Measurements from ENCODE around the gene SH3BP5L.
"Not testable (repeated sequence)": the region's sequence is repeated elsewhere in the genome, so short reads cannot be mapped to it uniquely, and the experiment has no call there.

SH3BP5L gene

DNA sequence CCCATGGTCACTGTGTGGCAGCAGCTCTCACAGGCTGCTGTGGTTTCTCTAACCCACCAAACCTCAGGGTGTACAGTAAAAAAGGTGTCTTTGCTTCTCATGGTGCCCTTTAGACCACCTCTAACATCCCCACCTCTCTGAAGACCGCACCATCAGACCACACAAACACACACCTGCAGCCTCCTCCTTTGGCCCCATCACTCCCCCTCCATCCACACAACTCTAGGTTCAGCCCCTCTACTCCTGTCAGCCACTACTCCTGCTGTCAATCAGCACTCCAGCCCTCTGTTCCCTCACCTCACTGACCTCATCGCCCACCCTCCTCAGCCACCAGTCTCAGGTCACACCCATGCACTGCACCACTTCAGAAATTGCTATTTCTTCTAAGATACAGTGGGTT, 25.7 kb upstream of the SH3BP5L start:
- DNase-seq (ENCODE audit: low spot score) (no peak), FAIRE-seq (no peak)

DNA sequence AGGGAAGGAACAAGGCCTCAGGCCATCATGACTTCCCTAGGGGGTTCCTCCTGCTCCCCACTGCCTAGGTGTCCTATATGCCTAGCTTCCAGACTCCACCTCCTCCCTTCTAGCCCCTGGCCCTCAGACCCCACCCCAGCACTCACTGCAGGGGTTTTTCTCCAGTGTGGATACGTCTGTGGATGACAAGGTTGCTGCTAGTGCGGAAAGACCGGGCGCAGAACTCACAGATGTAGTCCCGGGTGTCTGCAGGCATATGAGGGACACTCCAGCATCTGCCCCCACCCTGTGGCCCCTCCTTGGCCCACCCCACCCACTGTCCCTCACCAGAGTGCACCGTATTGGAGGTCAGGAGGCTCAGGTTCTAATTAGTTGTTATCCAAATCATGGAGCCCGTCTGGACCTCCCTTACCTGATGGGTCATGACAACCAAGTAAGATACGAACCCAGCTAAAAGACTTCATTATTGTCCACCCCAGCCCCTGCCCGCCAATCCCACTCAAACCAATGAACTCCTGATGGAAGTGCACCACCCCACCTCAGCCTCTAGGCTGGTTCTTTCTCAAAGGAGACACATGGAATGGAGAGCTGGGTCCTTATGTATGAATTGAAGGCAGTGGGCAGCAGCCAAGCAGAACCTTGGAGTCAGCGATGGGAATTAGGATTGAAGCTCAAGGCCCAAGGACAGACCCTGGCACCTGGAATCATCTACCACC, 25.0 kb upstream of the SH3BP5L start:
- FAIRE-seq (no peak), DNase-seq (ENCODE audit: low spot score) (no peak)

DNA sequence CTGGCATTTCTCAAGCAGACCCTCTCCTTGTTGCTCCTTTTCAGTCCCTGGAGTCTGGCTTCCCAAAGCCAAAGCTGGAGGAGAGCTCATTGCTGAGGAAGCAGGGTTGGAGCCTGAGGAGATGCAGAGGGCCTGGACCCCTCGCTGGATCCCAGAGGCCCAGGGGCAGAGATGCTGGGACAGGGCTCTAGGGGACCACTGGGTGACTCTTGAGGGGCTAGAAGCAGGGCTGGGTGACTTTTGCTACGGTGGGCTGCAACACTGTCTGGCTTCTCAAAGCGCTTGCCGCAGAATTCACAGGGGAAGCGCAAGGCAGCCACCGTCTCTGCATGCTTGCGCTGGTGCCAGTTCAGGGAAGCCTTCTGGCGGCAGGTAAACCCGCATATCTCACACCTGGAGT, 24.4 kb upstream of the SH3BP5L start:
- DNase-seq (ENCODE audit: low spot score) (no peak), FAIRE-seq (no peak)

DNA sequence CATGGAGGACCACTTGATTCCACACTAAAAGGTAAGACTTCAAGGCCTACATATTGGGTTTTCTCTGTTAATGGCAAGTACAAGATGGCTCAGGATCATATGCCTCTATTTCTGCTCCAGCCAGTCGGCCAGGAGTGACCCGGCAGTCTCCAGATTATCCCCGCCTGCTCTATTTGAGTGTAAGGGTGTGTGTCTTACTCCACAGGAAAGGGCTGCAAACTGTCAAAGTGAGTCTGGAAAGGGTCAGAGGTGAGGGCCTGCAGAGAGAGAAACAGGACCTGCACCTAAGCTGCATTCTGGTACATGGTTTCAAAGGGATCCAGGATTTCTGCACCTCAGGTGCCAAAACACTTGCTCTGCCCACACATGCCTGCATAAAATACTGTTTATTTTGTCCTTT, 23.9 kb upstream of the SH3BP5L start:
- DNase-seq (ENCODE audit: low spot score) = no peak
- no peak for FAIRE-seq

DNA sequence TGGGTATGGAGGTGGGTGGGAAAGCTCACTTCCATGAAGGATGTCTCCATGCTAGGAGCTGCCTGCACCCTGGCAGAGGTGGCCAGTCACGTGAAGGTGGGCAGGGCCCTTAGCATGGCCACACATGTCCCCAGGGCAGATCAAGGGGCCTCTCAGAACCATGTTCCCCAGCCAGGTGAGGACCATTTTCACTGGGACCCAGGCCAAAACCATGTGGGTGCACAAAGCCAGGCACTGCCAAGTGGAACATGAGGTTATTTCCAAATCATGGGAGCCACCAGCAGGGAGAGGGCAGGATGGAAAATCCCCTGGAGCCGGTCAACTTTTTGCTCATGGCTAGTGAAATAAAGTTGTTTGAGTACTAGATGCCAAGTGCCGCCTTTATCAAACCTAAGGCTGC, 23.4 kb upstream of the SH3BP5L start:
- FAIRE-seq (no peak), DNase-seq (ENCODE audit: low spot score) (no peak)

DNA sequence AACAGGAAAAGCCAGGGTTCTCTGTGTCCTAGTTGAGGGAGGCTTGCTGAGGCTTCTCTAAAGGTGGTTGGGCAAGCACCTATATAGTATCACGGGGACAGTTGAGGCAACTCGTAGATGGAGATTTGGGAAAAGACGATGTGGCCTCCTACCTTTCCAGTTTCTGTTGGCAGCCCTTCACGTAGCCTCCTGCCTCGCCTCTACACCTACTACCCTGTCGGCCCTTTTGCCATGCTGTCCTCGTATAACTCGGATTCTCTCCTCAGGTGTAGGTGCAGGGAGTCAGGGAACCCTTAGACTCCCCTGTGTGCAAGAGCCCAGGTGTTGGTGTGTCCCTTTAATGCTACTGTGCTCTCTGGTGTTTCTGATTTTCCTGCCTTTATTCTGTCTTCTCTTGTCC, 22.9 kb upstream of the SH3BP5L start:
- no peak for FAIRE-seq
- no peak for DNase-seq (ENCODE audit: low spot score)

DNA sequence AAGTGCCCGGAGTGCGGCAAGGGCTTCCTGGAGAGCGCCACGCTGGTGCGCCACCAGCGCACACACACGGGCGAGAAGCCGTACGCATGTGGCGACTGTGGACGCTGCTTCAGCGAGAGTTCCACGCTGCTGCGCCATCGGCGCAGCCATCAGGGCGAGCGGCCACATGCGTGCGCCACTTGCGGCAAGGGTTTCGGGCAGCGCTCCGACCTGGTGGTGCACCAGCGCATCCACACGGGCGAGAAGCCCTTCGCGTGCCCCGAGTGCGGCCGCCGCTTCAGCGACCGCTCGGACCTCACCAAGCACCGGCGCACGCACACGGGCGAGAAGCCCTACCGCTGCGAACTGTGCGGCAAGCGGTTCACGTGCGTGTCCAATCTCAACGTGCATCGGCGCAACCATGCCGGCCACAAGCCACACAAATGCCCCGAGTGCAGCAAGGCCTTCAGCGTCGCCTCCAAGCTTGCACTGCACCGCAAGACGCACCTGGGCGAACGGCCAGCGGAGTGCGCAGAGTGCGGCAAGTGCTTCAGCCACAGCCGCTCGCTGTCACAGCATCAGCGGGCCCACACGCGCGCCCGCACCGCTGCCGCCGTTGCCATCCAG, 22.3 kb upstream of the SH3BP5L start:
- DNase-seq (ENCODE audit: low spot score) (no peak), FAIRE-seq (no peak)

DNA sequence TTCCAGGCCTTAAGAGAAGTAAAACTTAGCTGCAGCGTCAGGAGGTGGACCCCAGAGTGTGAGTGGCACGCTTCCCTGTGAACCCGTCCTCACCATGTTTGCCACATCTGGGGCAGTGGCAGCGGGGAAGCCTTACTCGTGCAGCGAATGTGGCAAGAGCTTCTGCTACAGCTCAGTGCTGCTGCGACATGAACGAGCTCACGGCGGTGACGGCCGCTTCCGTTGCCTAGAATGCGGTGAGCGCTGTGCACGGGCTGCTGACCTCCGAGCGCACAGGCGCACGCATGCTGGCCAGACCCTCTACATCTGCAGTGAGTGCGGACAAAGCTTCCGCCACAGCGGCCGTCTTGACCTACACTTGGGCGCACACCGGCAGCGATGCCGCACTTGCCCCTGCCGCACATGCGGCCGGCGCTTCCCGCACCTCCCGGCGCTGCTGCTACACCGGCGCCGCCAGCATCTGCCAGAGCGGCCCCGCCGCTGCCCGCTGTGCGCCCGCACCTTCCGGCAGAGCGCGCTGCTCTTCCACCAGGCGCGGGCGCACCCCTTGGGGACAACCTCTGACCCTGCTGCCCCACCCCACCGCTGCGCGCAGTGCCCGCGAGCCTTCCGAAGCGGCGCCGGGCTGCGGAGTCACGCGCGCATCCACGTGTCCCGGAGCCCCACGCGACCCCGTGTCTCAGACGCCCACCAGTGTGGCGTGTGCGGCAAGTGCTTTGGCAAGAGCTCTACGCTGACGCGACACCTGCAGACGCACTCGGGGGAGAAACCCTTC, 21.7 kb upstream of the SH3BP5L start:
- no peak for FAIRE-seq
- DNase-seq (ENCODE audit: low spot score) = no peak

DNA sequence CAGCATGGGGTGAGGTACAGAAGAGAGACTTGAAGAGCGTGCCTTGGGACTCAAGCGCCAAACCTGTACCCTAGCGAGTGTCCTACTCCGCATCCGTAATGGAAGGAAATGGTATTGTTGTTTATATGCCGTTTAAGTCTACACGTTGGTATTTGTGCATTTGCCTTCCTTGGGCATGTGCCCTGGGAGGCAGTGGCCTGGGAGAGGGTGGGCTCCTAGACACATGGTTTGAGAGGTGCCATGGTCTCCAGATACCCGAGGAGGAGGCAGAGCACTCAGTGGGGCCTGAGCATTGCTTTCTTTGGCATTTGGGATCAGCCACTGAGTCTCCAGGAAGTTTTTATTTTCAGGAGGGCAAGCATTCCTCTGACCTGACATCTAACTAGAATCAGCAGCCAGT, 18.8 kb upstream of the SH3BP5L start:
- FAIRE-seq (no peak), DNase-seq (ENCODE audit: low spot score) (no peak)

DNA sequence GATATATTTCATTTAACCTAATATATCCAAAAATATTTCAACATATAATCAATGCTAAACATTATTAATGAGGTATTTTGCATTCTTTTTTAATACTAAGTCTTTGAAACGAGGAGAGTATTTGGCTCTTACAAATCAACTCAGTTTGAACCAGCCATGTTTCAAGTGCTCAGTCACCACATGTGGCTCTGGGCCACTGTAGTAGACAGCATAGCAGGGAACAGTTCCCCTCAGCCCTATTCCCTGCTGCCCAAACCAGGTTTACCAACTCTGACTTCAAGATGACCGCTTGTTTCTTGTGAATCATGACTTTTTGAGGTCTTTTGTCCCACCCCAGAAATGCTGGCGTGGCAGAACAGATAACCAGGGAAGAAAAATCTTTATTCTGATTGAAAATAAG, 18.0 kb upstream of the SH3BP5L start:
- no peak for FAIRE-seq
- DNase-seq (ENCODE audit: low spot score) = no peak

DNA sequence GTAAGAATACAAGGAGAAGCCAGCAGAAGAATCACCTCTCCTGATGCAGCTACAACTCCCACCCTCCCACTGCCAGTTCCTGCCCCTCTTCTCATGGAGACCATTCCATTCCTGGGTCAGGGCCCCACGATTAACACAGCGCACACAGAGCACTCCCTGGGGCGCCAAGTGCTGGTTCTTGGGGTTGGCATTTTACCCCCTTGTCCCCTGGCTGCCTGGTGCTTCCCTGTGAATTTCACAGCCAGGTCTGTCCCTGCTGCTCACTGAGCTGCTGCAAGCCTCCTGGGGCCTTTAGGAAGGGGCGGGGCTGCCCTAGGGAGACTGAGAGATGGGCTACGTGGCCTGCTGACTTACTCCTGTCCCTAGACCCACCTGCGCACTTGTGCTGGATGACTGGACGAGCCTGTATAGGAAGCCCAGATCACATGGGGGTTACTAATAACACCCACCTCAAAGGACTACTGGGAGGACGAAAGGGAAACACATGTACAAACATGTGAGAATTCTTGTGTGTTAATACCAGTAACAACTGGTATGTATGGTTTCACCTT, 17.1 kb upstream of the SH3BP5L start:
- DNase-seq (ENCODE audit: low spot score) (no peak), FAIRE-seq (no peak)

DNA sequence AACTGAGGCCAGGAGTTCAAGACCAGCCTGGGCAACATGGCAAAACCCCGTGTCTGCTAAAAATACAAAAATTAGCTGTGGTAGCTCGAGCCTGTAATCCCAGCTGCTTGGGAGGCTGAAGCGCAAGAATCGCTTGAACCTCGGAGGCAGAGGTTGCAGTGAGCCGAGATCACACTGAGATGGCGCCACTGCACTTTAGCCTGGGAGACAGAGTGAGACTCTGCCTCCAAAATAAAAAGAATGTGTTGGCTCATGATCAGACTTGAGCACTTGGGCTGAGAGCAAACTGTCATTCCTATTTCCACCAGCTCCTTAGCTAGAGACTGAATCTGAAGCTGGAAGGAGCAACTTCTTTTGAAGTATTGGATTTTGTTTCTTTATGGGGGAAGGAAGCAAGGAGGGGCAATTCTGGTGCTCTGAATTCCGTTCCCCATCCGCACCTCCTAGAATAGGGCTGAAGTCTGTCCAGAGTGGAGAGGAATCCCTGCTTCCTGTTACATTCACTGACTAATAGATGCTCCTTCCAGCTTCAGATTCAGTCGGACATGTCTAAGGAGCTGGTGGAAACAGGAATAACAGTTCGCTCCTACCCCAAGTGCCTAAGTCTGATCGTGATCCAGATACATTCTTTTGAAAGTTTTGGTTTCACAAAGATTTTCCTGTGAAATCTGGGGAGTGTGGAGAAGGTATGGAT, 16.1 kb upstream of the SH3BP5L start:
- no peak for DNase-seq (ENCODE audit: low spot score)
- no peak for FAIRE-seq

DNA sequence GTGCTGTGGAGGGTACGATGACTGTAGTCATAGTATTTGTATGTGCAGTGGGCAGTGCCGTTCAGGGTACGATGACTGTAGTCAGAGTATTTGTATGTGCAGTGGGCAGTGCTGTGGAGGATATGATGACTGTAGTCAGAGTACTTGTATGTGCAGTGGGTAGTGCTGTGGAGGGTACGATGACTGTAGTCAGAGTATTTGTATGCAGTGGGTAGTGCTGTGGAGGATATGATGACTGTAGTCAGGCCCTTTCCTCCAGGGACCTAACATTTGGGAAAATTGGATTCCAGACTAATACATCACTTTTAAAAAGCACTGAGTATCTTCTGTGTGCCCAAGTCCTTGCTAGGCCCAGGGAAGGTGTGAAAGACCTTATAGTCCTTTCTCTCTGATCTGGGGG, 15.2 kb upstream of the SH3BP5L start:
- FAIRE-seq (no peak), DNase-seq (ENCODE audit: low spot score) (no peak)

DNA sequence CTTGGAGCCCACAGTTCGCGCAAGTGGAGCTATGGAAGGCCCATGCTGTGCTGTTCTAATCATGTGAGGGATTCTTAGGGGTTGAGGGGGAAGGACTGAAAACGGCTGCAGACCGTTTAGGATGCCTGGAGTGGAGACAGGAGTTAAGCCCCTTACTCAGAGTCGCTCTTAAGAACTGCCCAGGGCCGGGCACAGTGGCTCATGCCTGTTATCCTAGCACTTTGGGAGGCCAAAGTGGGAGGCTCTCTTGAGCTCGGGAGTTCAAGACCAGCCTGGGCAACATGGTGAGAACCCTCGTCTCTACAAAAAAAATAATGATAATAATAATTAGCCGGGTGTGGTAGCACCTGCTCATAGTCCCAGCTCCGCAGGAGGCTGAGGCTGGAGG, 13.4 kb upstream of the SH3BP5L start:
- no peak for FAIRE-seq
- no peak for DNase-seq (ENCODE audit: low spot score)

DNA sequence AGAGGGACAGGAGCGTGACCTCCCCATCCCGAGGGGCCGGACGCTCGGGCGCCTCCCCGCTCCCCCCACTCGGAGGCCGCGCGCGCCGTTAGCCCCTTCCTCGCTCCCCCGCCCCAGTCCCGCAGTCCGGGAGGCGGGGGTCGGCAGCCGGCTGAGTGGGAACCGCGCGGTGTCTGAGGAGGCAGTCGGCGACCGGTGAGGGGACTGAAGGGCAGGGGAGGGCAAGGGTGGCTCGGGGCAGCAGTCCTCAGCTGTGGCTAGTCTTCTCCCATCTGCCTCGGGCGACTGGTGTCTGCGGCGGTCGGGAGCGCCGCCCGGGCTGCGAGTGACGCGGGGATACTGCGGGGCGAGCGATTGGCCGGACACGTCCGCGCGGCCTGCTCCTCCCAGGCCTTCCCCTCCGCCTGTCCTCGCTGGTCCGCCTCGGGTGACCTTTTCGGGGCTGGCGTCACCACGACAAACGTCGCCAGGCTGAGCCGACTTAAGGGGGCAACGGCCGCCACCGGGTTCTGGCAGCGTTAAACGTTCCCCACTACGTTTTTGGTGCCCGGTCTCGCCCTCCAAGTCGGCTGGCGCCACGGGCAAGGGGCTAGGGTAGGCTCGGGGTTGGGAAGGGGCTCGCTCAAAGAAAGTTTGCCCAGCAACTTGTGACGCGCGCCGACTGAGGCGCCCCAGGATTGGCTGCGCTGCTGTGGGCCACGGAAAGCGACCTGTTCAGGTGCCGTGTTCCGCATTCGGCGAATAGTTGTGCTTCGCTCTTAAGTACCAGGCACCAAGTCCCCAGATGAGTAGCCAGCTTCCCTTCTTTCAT, 12.8 kb upstream of the SH3BP5L start:
- no peak for FAIRE-seq
- DNase-seq (ENCODE audit: low spot score) = peak; percentile 77

DNA sequence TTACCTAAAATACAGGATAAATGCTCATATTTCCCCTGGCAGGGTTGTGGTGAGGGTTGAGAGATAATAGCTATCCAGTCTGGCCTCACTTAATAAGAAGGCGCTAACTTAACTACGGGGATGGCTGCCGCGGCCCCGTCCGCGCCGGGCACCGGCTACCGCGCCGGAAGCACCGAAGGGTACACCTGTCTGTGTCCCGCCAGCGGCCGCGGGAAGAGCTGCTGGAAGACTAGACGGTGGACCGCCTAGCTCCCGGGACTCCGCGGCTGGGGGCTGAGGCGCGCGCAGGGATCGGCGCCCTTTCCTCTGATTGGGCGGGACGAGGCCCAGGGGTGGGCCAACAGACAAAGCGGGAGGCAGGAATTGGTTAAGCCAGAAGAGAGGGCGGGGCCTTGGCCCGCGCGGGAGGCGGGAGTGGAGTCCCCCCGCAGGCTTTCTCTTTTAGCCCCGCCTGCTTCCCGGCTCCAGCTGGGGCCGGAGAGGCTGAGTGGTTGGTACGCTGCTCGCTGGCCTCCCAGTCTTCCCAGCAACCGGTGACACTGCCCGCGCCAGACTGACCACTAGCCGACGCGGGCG, 12.2 kb upstream of the SH3BP5L start, which contains the start of gene ZNF672:
Gene ZNF672 (plus strand): TSS at position 444 of the 576 bp plus-strand sequence. CDS start 9,051 bp downstream, outside the sequence.
- peak; percentile 91 for DNase-seq (ENCODE audit: low spot score)
- no peak for FAIRE-seq

DNA sequence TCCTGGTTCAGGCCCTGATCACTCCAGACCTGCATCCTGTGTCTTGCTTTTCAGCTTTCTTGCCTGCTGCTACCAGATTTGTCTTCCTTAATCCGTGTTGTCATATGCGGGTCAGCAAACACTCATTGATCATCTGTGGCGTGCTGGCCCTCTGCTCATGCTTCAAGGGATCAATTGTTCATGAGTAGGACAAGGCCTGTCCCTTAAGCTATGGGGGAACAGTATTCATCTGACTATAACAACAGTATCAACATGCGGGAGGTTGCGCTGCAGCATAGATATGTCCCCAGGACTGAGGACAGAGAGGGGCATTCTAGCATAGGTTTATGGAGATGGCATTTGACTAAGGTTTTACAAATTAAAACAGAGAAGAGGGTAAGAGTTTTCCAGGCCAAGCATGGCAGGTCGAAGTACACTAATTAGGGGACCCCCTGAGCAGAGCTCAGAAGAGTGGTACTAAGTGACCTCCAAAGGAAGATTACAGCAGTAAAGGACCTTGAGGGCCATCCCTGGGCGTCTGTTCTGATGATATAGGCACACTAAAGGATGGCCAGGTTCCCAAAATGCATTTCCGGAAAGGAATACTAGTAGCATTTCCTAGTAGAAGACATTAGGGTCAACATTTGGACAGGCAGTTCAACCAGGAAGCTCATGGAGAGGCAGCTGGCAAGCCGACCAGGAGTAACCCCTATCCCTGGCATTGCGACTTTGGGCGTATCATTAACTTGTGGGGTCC, 11.5 kb upstream of the SH3BP5L start:
- DNase-seq (ENCODE audit: low spot score) (no peak), FAIRE-seq (no peak)

DNA sequence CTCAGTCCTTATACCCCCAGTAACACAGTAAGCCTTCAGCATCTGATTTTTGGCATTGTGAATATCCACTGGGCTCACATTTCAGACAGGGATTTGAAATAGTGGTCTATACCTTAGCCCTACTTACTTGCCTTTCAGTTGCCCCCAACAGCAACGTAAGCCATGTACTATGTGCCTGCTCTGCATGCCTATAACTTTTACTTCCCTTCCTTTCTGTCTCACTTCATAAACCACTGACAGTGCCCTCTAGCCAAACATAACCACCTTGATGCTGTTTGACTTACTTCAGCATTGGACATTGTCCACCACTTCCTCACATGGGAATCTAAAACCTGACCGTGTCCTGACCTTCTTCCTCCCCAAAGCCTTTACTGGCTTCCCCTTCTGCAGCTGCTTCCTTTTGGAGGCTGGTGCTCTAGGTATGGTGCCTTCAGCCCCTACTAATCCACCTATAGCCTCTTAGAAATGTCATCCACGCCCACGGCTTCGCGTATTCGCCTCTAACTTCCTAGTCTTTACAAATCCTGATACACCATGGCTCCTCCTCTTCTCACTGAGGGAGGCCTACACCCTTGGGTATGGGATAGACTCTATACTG, 8.7 kb upstream of the SH3BP5L start:
- no peak for FAIRE-seq
- DNase-seq (ENCODE audit: low spot score) = no peak

DNA sequence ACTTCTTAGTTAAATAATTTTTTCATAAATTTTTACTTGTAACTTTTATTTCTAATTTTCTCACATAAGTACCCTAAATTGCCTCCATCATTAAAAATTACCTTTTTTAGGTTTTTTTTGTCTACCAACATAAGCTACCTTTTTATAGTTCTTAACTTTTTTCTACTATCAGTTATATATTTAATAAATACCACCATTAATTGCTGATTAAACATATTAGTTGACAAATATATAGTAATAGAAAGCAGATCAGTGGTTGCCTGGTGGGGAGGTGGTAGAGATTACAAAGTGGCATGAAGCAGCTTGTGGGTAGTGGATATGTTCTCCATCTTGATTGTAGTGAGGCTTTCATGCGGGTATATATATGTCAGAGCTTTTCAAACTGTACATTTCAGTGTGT, 6.1 kb upstream of the SH3BP5L start:
- FAIRE-seq = no peak
- no peak for DNase-seq (ENCODE audit: low spot score)

DNA sequence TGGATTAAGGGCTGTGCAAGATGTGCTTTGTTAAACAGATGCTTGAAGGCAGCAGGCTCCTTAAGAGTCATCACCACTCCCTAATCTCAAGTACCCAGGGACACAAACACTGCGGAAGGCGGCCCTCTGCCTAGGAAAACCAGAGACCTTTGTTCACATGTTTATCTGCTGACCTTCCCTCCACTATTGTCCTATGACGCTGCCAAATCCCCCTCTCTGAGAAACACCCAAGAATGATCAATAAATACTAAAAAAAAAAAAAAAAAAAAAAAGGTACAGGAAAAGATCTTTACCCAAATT, 5.0 kb upstream of the SH3BP5L start:
- DNase-seq (ENCODE audit: low spot score); FAIRE-seq: not testable (repeated sequence)

All from urothelium cell line (cell line).